ENCODE measurements around the gene TNKS1BP1. TPM values are rescaled to one million over a fixed set of nuclear protein-coding genes. Genes with fewer than 3 reads are reported as not detected.
"Not testable (repeated sequence)": the region's sequence is repeated elsewhere in the genome, so short reads cannot be mapped to it uniquely, and the experiment has no call there.

The TNKS1BP1 gene
- total RNA-seq, 1 donor from 2014 or later: 189 TPM

DNA sequence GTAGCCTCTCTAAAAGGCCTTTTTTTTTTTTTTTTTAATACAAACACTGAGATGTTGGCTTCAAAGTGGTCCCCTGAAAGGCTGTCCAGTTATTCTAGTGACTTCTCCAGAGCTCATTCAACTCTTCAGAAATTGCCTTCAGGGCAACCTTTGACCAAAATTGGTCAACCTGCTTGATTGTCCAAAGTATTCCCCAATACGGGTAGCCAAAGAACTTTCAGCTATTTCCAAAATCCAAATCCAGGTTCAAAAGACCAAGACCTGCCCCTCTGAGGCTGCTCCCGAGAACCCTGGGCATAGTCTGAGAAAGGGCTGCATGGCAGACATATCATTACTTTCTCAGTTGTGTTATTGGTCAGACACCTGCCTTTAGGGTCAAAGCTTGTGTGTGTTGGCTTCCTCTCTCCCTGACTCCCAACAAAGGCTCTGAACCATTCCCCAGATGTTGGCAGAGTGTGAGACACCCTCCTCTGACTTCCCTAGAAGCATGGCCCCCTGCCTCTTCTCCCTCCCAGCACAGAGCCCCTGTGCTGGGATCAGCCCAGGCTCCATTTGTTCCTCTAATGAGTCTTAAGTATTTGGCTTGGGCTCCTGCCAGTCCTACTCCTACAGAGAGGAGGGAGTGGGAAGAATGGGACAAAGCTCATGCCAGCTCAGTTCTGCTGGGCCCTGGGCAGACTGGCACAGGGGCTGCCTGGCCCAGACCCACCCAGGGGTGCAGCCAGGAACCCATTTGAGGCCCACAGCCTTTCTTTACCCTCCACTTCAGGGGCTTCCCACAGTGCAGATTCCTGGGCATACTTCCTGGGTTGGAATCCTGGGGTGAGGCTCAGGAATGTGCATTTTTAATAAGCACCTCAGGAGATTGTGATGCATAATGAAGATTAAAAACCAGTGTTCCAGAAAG, 30.3 kb downstream of the TNKS1BP1 start:
- Histone ChIP-seq H3K4me3 (no peak overlapping the region), H3K36me3 (peaks cover 13% of the 10 kb centered on the region), H3K27me3 (no peaks in the 10 kb centered on the region), H3K27ac (peak overlapping the region; percentile 58), H3K9me3 (peaks cover 5% of the 10 kb centered on the region), H3K4me1 (peaks cover 19% of the 10 kb centered on the region)
- intact Hi-C loops (cut with DNase I): no loop called here
- ATAC-seq (peak; percentile 91), DNase-seq (no peak)
- TF ChIP-seq, protein P1, sequence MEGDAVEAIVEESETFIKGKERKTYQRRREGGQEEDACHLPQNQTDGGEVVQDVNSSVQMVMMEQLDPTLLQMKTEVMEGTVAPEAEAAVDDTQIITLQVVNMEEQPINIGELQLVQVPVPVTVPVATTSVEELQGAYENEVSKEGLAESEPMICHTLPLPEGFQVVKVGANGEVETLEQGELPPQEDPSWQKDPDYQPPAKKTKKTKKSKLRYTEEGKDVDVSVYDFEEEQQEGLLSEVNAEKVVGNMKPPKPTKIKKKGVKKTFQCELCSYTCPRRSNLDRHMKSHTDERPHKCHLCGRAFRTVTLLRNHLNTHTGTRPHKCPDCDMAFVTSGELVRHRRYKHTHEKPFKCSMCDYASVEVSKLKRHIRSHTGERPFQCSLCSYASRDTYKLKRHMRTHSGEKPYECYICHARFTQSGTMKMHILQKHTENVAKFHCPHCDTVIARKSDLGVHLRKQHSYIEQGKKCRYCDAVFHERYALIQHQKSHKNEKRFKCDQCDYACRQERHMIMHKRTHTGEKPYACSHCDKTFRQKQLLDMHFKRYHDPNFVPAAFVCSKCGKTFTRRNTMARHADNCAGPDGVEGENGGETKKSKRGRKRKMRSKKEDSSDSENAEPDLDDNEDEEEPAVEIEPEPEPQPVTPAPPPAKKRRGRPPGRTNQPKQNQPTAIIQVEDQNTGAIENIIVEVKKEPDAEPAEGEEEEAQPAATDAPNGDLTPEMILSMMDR (IDR thresholded peaks at IDR 0.05): no peak

- TF ChIP-seq, protein P1 (IDR thresholded peaks at IDR 0.05): no peak
- Histone ChIP-seq H3K36me3 (no peaks in the 10 kb centered on the region), H3K4me1 (peaks cover 24% of the 10 kb centered on the region), H3K9me3 (no peaks in the 10 kb centered on the region), H3K27me3 (no peaks in the 10 kb centered on the region), H3K27ac (no peak overlapping the region), H3K4me3 (no peak overlapping the region)
- no peak for DNase-seq
- ATAC-seq: no peak
- intact Hi-C loops (cut with DNase I): no loop called here
Measured at GRCh38 chr11:57290288-57290687, 34.5 kb downstream of the TNKS1BP1 start.

GRCh38 chr11:57288771-57289579, 35.8 kb downstream of the TNKS1BP1 start:
- Histone ChIP-seq H3K27me3 (no peaks in the 10 kb centered on the region), H3K9me3 (no peaks in the 10 kb centered on the region), H3K27ac (no peak overlapping the region), H3K4me1 (peaks cover 14% of the 10 kb centered on the region), H3K36me3 (no peaks in the 10 kb centered on the region), H3K4me3 (no peak overlapping the region)
- intact Hi-C loops (cut with DNase I): no loop called here
- ATAC-seq (peak; percentile 5), DNase-seq (no peak)
- TF ChIP-seq, protein P1 (IDR thresholded peaks at IDR 0.05): no peak

GRCh38 chr11:57287884-57288283, 36.9 kb downstream of the TNKS1BP1 start:
- H3K27ac ChIP-seq: no peak overlapping the region
- no peak for DNase-seq
- peaks cover 9% of the 10 kb centered on the region for H3K4me1 ChIP-seq
- H3K9me3 ChIP-seq: no peaks in the 10 kb centered on the region
- no peaks in the 10 kb centered on the region for H3K36me3 ChIP-seq
- H3K4me3 ChIP-seq: no peak overlapping the region
- no peaks in the 10 kb centered on the region for H3K27me3 ChIP-seq
- intact Hi-C loops (cut with DNase I): no loop called here
- TF ChIP-seq, protein P1 (IDR thresholded peaks at IDR 0.05): no peak
- no peak for ATAC-seq

- DNase-seq (no peak), ATAC-seq (peak; percentile 40)
- Histone ChIP-seq H3K27me3 (no peaks in the 10 kb centered on the region), H3K36me3 (no peaks in the 10 kb centered on the region), H3K4me1 (peaks cover 5% of the 10 kb centered on the region), H3K9me3 (no peaks in the 10 kb centered on the region), H3K4me3 (no peak overlapping the region), H3K27ac (no peak overlapping the region)
- TF ChIP-seq, protein P1 (IDR thresholded peaks at IDR 0.05): no peak
- intact Hi-C loops (cut with DNase I): no loop called here
Measured at GRCh38 chr11:57283231-57283990, 41.3 kb downstream of the TNKS1BP1 start.

DNA sequence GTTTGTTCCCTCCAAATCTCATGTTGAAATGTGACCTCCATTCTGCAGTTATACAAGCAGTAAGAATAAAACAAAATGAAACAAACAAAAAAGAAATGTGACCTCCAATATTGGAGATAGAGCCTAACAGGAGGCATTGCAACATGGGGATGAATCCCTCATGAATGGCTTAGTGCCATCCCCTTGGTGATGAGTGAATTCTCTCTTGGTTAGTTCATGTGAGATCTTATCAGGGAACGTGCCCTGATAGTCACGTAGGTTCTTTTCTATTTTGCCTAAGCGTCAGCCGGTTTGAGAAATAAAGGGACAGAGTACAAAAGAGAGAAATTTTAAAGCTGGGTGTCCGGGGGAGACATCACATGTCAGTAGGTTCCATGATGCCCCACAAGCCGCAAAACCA, 43.2 kb downstream of the TNKS1BP1 start:
- DNase-seq; H3K9me3 ChIP-seq; H3K27ac ChIP-seq; H3K27me3 ChIP-seq; H3K4me3 ChIP-seq; intact Hi-C loops (cut with DNase I); H3K36me3 ChIP-seq; ATAC-seq: not testable (repeated sequence)
- H3K4me1 ChIP-seq: peaks cover 24% of the 10 kb centered on the region

Measured in upper lobe of right lung (tissue), 1 donor.